HG02884 (cell line): ENCODE data around the gene CWH43.
"Not testable (repeated sequence)": the region's sequence is repeated elsewhere in the genome, so short reads cannot be mapped to it uniquely, and the experiment has no call there.

Experiments
- ATAC-seq: cut with Tn5 transposase; IDR thresholded peaks from one replicate; pipeline ENCODE4 v1.9.1; 2021; ENCODE audit warnings: mild to moderate bottlenecking, moderate library complexity; ENCODE audit not compliant: unreplicated experiment

Gene CWH43

DNA sequence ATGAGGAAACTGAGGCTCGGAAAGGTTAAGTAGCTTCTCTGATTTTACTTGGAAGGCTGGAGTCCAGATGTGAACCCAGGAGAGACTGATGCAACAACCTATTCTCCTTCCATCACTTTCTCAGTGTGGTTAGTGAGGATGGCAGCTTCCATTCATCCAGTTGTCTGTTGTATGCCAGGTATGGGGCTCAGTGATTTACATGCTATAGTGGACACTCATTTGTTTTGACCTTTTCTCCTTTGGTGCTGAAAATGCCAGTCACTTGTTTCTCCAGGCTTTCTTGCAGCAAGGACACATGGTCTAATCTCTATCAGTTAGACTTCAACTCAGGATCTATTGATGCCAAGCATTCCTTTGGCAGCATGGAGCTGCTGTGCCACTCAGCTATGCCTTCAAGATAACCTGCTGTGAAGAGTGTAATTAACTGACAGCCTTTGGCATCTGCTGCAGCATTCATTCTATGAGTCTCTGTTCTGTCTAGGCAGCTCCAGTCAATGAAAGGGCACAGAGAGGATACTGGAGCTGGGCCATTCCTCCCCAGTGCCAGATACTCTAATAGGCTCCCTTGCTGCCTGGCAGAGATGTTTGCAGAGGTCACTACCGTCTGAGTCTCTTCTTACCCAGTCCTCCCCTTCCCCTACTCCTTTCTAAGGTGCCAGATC lies 11.0 kb upstream of the CWH43 start:
- no peak for ATAC-seq

GRCh38 chr4:48976041-48976440 lies 10.0 kb upstream of the CWH43 start:
- no peak for ATAC-seq

GRCh38 chr4:48979914-48980579 lies 6.0 kb upstream of the CWH43 start:
- ATAC-seq = no peak

DNA sequence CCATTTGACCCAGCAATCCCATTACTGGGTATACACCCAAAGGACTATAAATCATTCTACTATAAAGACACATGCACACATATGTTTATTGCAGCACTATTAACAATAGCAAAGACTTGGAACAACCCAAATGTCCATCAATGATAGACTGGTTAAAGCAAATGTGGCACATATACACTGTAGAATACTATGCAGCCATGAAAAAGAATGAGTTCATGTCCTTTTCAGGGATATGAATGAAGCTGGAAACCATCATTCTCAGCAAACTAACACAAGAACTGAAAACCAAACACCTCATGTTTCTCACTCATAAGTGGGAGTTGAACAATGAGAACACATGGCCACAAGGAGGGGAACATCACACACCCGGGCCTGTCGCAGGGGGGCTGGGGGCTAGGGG lies 2.1 kb upstream of the CWH43 start:
- not testable (repeated sequence) for ATAC-seq

DNA sequence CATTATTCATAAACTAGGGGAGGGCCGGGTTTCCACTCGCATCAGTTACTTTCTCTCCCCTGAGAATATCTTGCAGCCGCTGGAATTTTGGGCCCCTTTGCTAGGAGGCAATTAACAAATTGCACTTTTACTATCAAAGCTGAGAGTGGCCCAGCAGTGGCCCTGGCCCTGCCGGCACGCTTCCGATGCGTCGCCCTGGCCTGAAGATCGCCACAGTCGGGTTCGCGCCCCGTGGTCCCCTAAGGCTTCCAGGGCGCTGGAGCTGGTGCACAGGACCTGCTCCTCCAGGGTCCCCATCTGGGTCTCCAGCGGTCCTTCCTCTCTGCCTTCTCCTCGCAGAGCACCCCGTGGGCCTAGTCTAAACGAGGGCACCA lies 486 bp upstream of the CWH43 start:
- ATAC-seq = no peak

DNA sequence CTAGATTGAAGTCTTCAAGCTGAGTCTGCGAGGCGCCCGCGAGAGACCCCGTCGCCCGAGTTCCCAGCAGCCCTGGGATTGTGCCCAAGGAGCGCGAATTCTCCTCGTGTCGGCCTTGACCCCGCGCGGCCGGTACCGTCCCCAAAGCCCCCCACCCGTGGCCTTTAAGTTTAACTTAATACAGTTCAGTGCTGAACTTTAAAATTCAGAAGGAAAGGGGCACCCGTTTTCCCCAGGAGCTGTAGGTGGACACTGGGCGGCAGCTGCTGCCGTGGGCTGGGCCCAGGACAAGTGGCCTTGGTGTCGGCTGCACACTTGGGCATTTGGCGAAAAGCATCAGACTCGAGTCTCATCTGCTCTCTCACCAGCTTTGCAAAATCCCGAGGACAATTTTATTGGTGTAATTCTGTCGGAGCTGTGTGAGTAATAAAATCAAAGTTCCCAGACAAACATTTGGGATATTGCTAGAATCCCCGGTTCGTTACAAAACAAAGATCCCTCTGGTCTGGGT lies 634 bp downstream of the CWH43 start:
- ATAC-seq = no peak

DNA sequence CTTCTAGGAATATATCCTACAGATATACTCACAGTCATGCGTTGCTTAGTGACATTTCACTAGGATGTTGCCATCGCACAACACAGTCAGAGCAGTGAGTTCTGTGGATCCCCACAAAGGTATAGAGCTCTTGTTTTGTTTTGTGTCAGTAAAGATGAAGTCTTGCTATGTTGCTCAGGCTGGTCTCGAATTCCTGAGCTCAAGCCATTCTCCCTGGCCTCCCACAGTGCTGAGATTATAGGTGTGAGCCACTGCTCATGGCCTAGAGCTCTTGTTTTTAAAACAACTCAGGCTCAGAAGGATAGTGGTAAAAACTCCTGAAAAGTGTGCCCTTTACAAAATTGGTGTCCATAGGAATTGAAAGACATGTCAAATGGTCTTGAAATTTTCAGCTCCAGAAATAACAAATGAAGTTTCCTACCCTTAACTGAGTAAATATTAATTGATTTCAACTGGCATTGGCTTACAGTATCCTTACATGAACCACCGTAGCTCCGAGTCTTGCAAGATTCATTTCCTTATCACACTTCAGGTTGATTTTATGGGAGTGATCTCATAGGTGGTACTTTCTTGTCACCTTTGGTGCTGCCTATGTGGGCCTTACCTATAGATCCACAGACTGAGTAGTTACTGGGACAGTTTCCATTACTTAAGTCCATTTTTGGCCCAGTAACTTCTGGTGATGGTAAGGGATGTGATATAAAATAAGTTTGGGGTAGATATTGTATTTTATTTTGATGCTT lies 3.6 kb downstream of the CWH43 start:
- no peak for ATAC-seq

DNA sequence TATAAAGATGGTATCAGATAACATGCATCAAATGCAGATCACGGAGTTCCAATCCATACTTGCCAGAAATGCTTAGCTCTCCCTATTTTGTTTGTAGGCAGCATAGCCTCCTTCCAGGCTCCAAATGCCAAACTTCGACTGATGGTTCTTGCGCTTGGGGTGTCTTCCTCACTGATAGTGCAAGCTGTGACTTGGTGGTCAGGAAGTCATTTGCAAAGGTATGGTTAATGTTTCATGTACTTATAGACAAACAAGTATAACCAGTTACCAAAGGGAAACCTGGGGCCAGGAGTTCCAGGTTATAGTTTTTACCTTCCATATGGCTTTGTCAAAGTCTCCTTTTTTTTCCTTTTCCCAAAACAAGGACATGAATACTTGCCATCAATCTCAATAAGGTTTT lies 5.3 kb downstream of the CWH43 start:
- ATAC-seq = no peak

DNA sequence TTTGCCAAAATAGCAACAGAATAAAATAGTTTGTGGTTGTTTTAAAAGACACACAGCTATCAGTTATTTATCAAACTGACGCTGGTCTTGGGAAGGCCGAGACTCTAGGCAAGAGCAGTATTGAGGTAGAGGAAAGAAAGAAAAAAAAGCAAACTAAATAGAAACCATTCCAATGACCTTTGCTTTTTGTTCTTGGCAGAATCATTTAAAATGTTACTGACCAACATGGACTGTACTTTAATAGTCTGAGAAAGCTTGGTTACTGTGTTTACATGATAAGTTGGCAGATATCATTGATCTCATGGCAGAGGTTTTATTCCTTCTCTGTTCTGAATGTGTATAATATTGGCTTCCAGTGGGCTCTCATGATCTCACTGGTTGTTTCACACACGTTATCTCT lies 11.9 kb downstream of the CWH43 start:
- no peak for ATAC-seq

DNA sequence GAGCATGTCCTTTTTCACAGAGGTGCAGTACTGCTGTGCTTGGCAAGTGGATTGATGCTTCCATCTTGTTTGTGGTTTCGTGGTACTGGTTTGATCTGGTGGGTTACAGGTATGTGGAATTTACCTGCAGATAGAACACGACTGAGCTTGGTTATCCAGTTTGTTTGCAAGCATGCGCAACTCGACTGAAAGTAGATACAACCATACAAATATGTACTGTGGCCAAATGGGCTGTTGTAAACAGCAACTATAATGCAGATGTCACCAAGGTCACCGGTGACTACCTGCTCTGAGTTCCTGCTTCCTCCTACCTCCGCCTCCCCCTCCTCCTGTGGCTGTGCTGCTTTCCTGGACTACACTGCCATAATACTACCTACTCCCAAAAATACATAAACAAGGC lies 12.4 kb downstream of the CWH43 start:
- no peak for ATAC-seq

- ATAC-seq = no peak
Measured at GRCh38 chr4:49000806-49001205, 14.7 kb downstream of the CWH43 start.

- no peak for ATAC-seq
Measured at GRCh38 chr4:49002931-49003330, 16.9 kb downstream of the CWH43 start.

- ATAC-seq = no peak
Measured at GRCh38 chr4:49018718-49019295, 32.7 kb downstream of the CWH43 start.

- no peak for ATAC-seq
Measured at GRCh38 chr4:49032440-49033161, 46.5 kb downstream of the CWH43 start.

- no peak for ATAC-seq
Measured at GRCh38 chr4:49036528-49036927, 50.5 kb downstream of the CWH43 start.

DNA sequence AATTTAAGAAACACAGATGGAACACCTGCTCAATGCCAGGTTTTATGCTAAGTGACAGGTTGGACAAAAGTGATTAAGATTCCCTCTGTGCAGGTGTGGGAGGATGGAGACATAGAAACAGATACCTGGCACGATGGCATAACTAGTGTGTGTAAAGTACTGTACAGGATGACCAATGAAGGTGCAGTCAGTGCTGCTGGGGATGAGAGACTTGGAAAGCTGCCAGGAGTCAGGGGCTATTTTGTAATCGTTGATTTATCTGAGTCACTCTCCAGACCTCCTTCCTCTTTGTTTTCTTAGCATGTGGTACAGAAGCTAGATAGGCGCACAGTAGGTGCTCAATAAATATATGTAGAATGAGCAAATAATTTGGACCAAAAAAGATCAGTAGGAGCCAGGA lies 58.2 kb downstream of the CWH43 start:
- no peak for ATAC-seq

DNA sequence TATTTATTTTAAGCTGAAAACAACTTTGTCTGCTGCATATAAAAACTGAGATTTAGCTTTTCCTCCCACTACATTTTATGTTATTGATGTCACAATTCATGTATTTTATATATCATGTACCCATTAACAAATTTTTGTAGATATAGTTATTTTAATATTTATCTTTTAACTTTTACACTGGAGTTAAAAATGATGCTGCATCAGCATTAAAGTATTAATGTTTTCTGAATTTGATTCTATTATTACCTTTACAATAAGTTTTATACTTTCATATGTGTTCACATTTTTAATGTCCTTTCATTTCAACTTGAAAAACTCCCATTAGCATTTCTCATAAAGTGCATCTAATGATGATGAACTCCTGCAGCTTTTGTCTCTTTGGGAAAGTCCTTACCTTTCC lies 72.2 kb downstream of the CWH43 start:
- no peak for ATAC-seq

DNA sequence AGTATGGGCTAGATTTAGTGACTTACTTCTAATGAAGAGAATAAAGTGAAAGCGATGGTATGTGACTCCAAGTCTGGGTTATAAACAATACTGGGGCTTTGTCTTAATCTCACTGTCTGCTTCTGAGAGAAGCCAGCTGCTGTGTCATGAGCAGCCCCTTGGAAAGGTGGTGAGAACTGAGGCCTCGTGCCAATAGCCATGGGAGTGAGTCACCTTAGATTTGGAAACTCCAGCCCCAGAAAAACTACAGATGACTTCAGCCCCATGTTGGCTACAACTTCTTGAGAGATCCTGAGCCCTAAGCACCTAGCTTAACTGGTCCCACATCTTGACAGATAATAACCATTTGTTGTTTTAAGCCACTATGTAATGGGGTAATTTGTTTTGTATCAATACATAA lies 77.6 kb downstream of the CWH43 start:
- no peak for ATAC-seq

DNA sequence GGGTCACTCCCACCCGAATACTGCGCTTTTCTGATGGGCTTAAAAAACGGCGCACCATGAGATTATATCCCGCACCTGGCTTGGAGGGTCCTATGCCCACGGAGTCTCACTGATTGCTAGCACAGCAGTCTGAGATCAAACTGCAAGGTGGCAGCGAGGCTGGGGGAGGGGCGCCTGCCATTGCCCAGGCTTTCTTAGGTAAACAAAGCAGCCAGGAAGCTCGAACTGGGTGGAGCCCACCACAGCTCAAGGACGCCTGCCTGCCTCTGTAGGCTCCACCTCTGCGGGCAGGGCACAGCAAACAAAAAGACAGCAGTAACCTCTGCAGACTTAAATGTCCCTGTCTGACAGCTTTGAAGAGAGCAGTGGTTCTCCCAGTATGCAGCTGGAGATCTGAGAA lies 86.1 kb downstream of the CWH43 start:
- ATAC-seq = not testable (repeated sequence)

GRCh38 chr4:49091883-49092282 lies 105.8 kb downstream of the CWH43 start:
- not testable (repeated sequence) for ATAC-seq

DNA sequence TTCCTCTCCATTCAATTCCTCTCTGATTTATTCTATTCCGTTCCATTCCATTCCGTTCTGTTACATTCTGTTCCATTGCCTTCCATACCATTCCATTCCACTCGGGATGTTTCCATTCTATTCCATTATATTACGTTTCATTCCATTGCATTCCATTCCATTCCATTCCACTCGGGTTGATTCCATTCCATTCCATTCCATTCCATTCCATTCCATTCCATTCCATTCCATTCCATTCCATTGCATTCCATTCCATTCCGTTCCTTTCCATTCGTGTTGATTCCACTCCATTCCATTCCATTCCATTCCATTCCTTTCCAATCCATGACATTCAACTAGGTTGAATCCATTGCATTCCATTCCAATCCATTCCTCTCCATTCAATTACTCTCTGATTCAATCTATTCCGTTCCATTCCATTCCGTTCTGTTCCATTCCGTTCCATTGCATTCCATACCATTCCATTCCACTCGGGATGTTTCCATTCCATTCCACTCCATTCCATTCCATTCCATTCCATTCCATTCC lies 106.6 kb downstream of the CWH43 start:
- not testable (repeated sequence) for ATAC-seq
